Coronary artery (tissue), 2 donors: ENCODE data around the gene ADCY7.
A peak's percentile ranks its signal among the peaks of the same experiment; 100 is the strongest.

Experiments used
- DNase-seq: peaks from one replicate; pipeline ENCODE4 v3.0.0-alpha.2; 2017; ENCODE audit warnings: low spot score
- H3K27ac ChIP-seq, 2 donors: fragments of 200-600 bp; sonication (generic); one replicate each; pipeline ENCODE4 v1.5.1; 2016 to 2019
- H3K4me3 ChIP-seq: fragments of 200-600 bp; sonication (generic); 2 replicates; pipeline ENCODE4 v1.5.1; 2016; ENCODE audit warnings: mild to moderate bottlenecking, moderate library complexity
- CTCF ChIP-seq: fragments of 200-600 bp; sonication (generic); IDR thresholded peaks from one replicate; pipeline ENCODE4 v1.5.1; 2019; ENCODE audit warnings: antibody characterized with exemption

ADCY7 gene

DNA sequence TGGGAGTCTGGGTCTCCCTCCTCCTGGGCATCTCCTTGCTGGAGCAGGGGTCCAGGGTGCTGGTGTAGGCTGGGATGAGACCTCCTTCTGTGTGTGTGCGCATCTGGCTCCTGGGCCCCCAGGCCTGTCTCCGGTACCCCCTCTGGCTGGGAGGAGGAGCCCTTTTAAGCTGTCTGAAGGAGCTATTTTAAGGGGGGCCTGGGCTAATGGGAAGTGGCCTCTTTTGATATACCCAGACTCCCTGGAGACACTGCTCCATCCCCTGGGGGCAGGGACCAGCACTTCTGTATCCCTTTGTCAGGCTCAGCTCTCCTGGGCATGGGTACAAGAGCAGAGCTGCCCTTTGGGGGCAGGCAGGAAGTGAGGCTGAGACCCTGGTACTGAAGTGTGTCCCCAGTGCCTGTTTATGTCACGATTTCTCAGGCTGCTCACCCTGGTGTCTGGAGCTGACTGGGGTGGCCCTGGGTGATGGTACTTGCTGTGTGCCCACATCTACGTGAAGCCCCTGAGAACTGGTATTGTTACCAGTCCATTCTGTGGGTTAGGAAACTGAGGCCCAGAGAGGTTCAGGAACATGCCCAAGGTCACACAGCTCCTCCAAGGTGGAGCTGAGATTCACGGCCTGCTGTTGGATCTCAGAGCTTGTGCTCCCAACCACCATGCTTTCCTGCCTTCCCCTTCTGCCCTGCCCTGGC is 6.5 kb downstream of the ADCY7 start:
- DNase-seq, result no peak
- Histone ChIP-seq H3K27ac (no peak overlapping the region), H3K4me3 (no peak overlapping the region)
- no peak for TF ChIP-seq CTCF

GRCh38 chr16:50273382-50273690 is 7.0 kb downstream of the ADCY7 start:
- Histone ChIP-seq H3K4me3 (peak overlapping the region; percentile 57), H3K27ac (no peak overlapping the region)
- no peak for DNase-seq
- no peak for TF ChIP-seq CTCF

DNA sequence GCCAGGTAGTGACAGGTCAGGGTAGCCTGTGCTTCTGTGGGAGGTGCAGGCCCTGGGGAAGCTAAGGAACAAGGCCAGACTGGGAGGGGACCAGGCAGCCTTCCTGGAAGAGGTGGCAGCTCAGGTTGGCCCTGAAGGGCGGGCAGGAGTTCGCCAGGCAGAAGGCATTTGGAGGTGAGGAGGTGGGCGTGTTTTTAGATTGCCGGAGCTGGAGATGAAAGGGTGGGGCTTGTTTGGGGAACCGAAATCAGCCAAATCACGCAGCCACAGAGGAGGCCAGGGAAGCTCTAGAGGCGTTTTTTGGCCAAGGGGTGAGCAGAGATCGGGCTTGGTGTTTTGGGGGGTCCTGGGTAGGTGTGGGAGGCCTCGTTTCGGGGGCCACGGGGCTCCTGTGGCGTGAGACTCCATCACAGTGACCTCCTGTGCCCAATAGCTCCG is 7.6 kb downstream of the ADCY7 start:
- TF ChIP-seq CTCF, result no peak
- Histone ChIP-seq H3K27ac (peak overlapping the region; percentile 27 to 81), H3K4me3 (peak overlapping the region; percentile 57)
- no peak for DNase-seq

DNA sequence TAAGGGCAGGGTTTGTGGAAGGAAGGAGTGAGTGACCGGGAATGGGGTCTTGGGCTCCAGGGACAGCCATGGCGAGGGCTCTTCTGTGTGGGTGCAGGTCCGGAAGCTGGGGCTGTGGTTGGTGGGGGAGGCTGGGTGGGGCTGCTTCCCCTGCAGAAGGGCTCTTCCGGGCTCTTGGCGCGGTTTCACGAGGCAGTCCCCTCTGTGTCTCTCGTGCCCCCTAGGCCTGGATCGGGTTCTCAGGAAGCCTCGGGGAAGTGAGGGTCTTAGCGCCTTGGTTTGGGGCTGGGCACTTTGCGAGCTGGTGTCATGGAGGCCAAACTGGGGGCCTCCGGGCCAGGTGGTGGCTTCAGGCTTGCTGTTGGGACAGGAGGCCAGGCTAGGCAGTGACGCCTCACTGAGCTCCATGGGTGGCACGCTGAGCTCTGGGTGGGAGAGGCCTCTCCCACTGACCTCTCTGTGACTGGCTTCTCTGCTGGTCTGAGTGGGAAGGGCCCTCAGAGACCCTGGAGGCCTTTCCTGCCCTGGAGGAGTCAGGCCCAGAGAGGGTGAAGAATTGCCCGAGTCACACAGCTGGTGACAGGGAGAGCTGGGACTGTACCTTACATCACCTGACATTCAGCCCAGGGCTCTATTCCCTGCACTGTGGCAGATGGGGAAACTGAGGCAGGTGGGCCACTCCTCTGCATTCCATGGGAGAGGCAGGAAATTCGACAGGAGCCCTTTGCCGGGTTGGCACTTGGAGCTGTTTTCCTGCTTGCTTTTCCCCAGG is 8.2 kb downstream of the ADCY7 start:
- DNase-seq, result no peak
- Histone ChIP-seq H3K27ac (peak overlapping the region; percentile 27 to 81), H3K4me3 (peak overlapping the region; percentile 57)
- no peak for TF ChIP-seq CTCF

- TF ChIP-seq CTCF, result no peak
- peak overlapping the region; percentile 57 for H3K4me3 ChIP-seq
- peak overlapping the region in 1 of 2 donors; percentile 81 for H3K27ac ChIP-seq
- no peak for DNase-seq
Observed at GRCh38 chr16:50275098-50275415, 8.7 kb downstream of the ADCY7 start.

DNA sequence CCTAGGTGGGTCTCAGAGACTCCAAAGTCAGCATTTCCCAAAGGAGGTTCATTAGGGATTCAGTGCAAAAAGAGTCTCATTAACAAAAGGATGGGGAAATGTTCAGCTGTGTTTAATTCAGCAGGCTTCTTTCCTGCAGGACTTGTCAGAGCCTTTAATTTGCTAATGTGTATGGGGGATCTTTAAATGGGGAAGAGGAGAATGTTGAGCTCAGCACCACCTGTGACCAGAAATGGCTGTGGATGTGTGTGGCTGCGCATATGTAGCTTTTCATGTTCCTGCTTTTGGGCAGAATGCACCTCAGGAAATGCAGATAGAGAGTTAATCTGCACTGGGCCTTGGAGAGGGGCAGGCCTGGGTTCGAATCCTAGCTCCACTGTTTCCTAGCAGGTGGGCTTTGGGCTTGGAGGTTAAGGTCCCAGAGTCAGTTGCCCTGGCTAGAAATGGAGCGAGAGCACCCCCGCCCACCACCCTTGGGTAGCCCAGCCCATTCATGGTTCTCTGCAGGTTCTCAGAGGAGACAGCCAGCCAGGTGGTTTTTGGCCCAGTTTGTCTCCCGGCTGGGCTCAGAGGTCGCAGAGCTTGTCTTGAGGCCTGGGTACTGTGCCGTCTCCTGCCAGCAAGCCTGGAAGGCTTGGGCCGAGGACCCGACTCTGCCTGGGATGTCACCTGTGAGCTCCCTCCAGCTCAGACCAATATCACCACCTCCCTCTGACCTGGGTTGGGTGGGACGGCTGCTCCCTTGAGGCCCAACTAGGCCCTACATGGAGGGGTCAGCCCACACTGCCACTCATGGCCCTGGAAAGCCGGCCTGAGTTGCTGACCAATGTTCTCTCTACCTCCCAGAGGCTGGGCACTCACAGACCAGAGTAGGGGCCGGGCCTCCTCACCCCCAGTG is 9.3 kb downstream of the ADCY7 start:
- H3K4me3 ChIP-seq, result peak overlapping the region; percentile 9
- H3K27ac ChIP-seq, result peak overlapping the region in 1 of 2 donors; percentile 81
- DNase-seq, result no peak

More for the DNA sequence above, 9.3 kb downstream of the ADCY7 start:
- TF ChIP-seq CTCF, result no peak
